ENCODE measurements around the gene SLC45A3. TPM values are rescaled to one million over a fixed set of nuclear protein-coding genes. Genes with fewer than 3 reads are reported as not detected.

The SLC45A3 gene
- total and polyA plus RNA-seq, 2 donors (not counting 3 experiments of a cell fraction or from before 2014, with no cell fraction given), result 15.1 to 15.6 TPM

DNA sequence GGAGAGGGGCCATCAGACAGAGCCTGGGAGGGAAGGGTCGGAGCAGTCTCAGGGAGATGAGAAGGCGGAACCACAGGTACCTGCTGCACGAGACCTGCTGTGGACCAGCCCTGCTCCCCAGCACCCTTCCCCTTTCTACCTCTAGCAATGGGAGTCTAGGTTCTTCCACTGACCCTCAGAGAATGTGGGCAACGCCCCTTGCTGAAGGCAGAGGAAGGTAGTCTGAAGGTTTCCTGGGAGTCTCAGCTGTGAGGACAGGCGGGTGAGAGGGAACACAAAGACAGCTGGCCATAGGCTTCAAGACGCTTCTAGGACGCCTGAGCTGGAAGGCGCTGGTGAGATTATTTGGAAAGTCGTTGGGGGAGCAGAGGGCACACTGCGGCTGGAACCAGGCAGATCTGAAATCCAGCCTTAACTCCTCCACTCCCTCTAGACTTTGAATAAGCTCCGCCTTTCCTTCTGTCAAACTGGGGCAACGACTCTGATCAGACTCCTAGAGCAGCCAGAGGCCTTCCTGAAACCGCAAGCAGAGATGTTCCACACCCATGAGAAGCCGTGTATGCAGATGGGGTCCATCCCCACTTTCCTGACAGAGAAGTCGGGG lies 18.1 kb downstream of the SLC45A3 start:
- Histone ChIP-seq H3K27ac (ENCODE audit: insufficient read depth, low read depth, low read length) (no peak overlapping the region), H3K4me2 (ENCODE audit: insufficient read depth, low read length) (no peak overlapping the region), H3K9ac (replicated peaks; ENCODE audit: extremely low read depth, insufficient read depth, low read length) (no peak overlapping the region), H3K79me2 (ENCODE audit: control insufficient read depth, insufficient read depth, low read length) (peaks cover 2% of the 10 kb centered on the region), H3K4me1 (ENCODE audit: control insufficient read depth, extremely low read depth, insufficient read depth, low read length) (peaks cover 35% of the 10 kb centered on the region), H4K20me1 (replicated peaks; ENCODE audit: control insufficient read depth, extremely low read depth, insufficient read depth, low read length) (no peaks in the 10 kb centered on the region), H3K27me3 (ENCODE audit: control insufficient read depth in 2 of 2, insufficient read depth in 2 of 2, low read length in 2 of 2) (no peaks in the 10 kb centered on the region), H2AFZ (ENCODE audit: low read depth, low read length) (no peak overlapping the region), H3K4me3 (replicated peaks in 1 of 3; ENCODE audit: insufficient read depth in 1 of 3, low read depth in 1 of 3, low read length in 3 of 3) (no peak overlapping the region), H3K36me3 (ENCODE audit: control insufficient read depth in 2 of 2, extremely low read depth in 1 of 2, insufficient read depth in 2 of 2, low read length in 2 of 2) (peaks cover 2 to 5% of the 10 kb centered on the region in 2 experiments), H3K9me3 (replicated peaks; ENCODE audit: control insufficient read depth, insufficient read depth, low read length) (no peaks in the 10 kb centered on the region), H3K9me1 (replicated peaks; ENCODE audit: control insufficient read depth, extremely low read depth, insufficient read depth, low read length) (no peaks in the 10 kb centered on the region)
- dilution Hi-C loops (cut with MboI; ENCODE audit: extremely low pct_ligation_motif_present, low sequenced_read_pairs) (no loop called here), intact Hi-C loops (cut with micrococcal nuclease) (loop anchor here (2.0 kb wide), 1 partner anchor 17 kb away; no protein-coding TSS in a partner anchor)
- FAIRE-seq (no peak), DNase-seq (ENCODE audit: low read depth, low spot score) (no peak)
- POLR2A ChIA-PET, result no interaction called here
- no TSS peak for BruUV-seq (replicated peaks)
- TF ChIP-seq EZH2 (IDR thresholded peaks at IDR 0.05; ENCODE audit: borderline replicate concordance, low read depth, low read length, severe bottlenecking) (no peak), POLR2AphosphoS5 (IDR thresholded peaks at IDR 0.05; ENCODE audit: insufficient read depth, low read depth, low read length) (no peak), JUN (IDR thresholded peaks at IDR 0.05; ENCODE audit: borderline replicate concordance, insufficient read depth, insufficient read length, low read depth) (no peak), MYC (IDR thresholded peaks at IDR 0.05; ENCODE audit: low read depth, low read length) (no peak), CTCF (IDR thresholded peaks at IDR 0.05; ENCODE audit: extremely low read depth in 1 of 2, insufficient read depth in 1 of 2, low read depth in 1 of 2, low read length in 2 of 2) (no peak), MAX (IDR thresholded peaks at IDR 0.05; ENCODE audit: insufficient read depth, insufficient read length) (no peak), POLR2A (IDR thresholded peaks at IDR 0.05; ENCODE audit: low read depth, low read length) (no peak), FOS (IDR thresholded peaks at IDR 0.05; ENCODE audit: borderline replicate concordance, insufficient read depth, low read length) (no peak)
- CTCF ChIA-PET, result interaction anchor here (1.1 to 17.5 kb wide), 9 partner anchors 15 to 315 kb away, joined by 3 to 908 read pairs (median 9); no protein-coding TSS in a partner anchor

Data from endothelial cell of umbilical vein (primary cell).